SH-SY5Y (cell line): Measurements from ENCODE around the gene HELZ2.

Source experiments
- GATA2 ChIP-seq: IDR thresholded peaks from 2 replicates; pipeline ENCODE4 v1.6.1; 2011; ENCODE audit warnings: mild to moderate bottlenecking, low read depth, low read length
- GATA3 ChIP-seq: IDR thresholded peaks from 2 replicates; pipeline ENCODE4 v1.6.1; 2011; ENCODE audit warnings: low read depth, mild to moderate bottlenecking, low read length, moderate library complexity

DNA sequence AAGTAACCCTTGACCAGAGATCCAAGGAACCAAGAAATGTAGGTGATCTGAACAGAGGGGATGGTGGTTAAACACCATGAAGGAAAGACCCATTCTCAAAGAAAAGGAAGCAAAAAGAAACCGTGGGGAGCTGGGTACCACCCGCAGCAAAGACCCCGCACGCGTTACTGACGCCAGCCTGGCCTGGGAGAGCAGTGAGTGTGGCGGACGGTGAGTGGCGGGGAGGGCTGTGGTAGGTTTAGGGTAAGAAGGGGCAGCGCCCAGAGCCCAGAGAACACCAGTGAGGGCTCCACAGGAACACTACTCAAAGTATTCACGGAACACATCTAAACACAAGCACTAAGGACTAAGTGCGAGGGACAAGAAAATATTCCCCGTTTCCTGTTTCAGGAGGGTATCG is 48.7 kb upstream of the HELZ2 start:
- TF ChIP-seq GATA3 (no peak), GATA2 (no peak)
